GM12892 (cell line): ENCODE data around the gene PER2.

Experiments
- DNase-seq: peaks from one replicate; pipeline ENCODE4 v3.0.0; 2011; ENCODE audit not compliant: insufficient read length
- FAIRE-seq: peaks from 2 replicates; lab custom pipeline; 2011; peaks lifted over from hg19 to GRCh38; lab: Jason Lieb, UNC
- POLR2A ChIP-seq: IDR thresholded peaks from 2 replicates; pipeline ENCODE4 v1.6.1; 2011; ENCODE audit warnings: low read depth, low read length, control low read depth
- POLR2AphosphoS5 ChIP-seq: IDR thresholded peaks from 2 replicates; pipeline ENCODE4 v1.6.1; 2011; ENCODE audit warnings: low read depth, low read length, control low read depth
- TAF1 ChIP-seq: IDR thresholded peaks from 2 replicates; pipeline ENCODE4 v1.6.1; 2011; ENCODE audit warnings: low read depth, mild to moderate bottlenecking, control low read depth, low read length, borderline replicate concordance

PER2 gene

DNA sequence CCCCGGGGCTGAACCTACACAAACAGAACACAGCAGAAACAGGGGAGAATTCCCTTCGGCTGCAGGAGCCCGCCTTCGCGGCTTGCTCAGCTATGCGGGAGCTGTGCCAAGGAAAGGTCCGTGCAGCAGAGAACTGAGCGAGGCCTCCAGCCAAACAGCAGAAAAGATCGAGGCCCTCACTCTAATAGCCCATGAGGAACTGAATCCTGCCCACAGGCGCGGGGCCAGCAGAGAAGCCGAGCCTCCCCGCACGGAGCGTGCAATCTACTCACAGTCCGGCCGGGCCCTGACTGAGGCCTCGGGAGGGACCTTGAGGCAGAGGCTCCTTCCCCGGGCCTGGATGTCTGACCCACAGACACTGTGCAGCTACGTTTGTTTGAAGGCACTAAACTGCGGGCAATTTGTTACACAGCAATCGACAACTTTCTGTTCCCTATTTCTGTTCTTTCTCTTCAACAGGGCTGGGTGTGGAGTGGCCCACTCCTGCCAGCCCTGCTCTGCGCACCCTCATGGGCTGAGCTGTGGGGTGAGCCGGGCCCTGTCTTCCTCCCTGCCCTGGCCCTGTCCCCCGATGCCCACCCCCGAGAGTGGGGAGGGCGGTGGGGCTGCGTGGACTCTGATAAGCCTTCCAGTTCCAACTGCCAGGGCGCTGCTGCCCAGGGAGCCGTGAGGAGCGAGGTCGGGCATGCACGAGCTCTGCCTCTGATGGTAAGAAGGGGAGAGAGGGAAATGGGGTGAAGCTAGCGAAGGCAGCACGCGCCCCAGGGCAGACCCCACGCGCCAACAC is 62.3 kb downstream of the PER2 start:
- no peak for DNase-seq
- no peak for FAIRE-seq
- TF ChIP-seq POLR2AphosphoS5 (no peak), POLR2A (no peak), TAF1 (no peak)

DNA sequence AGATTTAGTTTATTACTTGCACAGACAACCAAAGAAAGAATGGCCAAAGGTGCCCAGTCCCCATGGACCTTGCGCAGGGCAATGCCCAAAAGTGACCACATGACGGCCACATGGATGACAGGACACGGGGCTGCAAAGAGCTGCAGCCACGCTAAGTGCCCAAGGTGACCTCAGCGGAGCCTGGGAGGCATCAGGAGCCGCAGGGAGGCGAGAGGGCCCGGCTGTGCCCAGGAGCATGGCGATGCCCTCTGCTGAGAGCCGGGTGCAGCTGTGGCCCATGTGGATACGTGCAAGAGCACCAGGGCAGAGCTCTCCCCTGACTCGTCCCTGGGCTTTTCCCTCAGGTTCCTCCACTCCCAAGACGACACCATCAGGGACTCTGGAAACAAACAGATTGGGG is 63.3 kb downstream of the PER2 start:
- DNase-seq (no peak), FAIRE-seq (no peak)
- TF ChIP-seq POLR2A (no peak), TAF1 (no peak), POLR2AphosphoS5 (no peak)

DNA sequence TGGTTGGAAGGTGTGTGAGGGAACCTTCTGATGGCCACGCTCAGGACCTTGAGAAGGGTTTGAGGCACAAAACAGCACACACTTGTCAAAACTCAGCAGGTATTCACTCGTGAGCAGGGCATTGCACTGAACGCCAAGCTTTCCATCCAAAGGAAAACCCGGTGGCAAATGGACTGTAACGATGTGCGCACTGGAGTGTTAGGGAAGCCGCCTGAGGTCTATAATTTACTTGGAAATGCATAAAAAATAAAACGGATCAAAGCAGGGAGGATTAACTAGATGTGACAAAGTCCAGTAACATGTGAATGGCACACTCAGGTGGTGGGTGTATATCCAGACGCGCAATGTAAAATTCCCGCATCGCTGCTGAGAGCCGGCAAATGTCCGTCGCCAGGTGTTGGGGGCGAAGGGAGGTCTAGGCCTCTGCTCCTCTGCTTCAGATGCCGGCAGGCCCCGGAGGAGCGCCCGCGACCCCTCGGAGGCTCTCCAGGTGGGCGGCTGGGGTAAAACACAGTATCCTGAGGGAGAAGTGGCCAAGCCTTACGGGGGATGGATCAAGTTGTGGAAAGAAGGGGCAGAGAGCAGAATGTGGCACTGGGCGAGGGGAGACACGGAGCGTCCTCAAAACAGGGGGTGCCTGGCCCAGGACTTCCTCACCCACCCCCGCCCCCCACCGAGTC is 63.9 kb downstream of the PER2 start:
- TF ChIP-seq POLR2A = no peak
- TF ChIP-seq TAF1 = no peak
- no peak for TF ChIP-seq POLR2AphosphoS5
- no peak for FAIRE-seq

DNA sequence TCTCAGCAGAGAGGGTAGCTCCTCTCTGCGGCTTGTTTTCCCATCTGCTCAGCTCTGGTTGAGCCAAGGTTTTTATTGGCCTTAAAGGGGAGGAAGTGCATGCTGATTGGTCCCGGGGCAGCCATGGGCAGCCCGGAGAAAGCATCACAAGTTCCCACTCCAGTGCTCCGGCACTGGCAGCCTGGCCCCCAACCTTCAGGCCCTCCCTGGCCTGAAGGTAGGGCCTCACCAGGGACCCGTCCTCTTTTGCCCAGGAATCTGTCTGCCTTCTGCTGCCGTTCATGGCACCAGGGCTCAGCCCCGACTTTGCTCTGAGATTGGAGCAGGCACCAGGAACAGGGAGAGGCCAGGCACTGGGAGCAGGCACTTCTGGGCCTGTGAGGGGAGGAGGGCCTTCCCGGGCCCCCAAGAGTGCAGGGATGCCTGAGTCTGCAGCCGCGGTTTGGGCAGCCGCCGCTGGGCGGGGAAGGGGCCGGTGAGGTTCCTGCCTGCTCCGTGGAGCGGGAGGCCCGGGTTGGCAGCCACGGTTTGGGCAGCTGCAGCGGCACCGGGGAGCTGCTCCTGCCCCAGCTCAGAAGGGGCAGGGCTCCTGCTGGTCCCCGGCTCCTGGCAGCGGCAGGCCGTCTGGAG is 67.4 kb downstream of the PER2 start:
- FAIRE-seq (no peak), DNase-seq (no peak)
- TF ChIP-seq POLR2AphosphoS5 (no peak), TAF1 (no peak), POLR2A (no peak)

More for the DNA sequence above, 63.9 kb downstream of the PER2 start:
- DNase-seq = no peak

DNA sequence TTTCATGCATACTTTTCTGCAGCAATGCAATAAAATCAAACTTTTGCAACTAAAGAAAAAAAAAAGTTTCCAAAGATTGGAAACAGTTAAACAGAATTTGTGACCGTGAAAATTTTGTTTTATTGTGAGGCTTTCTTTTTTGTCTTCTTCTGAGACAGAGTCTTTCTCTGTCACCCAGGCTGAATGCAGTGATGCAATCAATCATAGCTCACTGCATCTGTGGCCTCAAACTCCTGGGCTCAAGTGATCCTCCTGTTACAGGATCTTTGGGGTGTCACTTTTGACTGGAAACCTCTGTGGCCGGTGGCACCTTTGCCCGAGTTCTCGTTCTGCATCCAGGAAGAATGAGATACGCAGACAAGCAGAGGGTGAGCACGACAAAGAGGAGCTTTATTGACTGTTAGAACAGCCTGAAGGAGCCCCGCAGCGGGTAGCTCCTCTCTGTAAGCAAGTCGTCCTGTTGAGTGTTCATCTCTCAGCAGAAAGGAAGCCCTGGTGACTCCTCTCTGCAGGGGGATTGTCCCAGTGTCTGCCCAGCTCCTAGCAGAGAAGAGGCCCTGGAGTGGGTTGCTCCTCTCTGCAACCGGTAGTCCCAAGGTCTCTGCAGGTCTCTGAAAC is 68.0 kb downstream of the PER2 start:
- TF ChIP-seq POLR2A (no peak), POLR2AphosphoS5 (no peak), TAF1 (no peak)
- FAIRE-seq = no peak
- no peak for DNase-seq

DNA sequence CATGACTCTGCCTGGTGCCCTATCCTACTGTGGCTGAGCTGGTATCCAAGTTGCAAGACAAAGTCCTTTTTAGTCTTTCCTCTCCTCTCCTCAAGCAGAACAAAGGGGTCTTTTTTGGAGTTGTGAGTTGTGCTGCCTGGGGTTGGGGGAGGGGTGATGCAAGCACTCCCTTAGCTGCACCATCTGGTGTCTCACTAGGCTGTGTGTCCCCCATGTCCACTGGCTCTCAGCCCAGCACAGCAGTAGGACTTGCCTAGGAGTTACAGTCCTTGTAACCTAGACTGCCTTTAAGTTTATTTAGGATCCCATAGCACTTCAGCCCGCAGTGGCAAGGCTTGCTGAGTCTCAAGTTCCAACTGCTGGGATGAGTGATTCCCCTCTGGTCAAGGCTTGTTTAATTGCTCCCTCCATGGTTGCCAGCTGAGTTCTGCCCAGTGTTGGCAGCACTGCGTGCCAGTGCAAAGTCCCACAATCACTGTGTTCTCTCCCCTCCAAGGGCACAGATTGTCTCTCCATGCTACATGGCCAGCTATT is 71.7 kb downstream of the PER2 start:
- no peak for DNase-seq
- FAIRE-seq = no peak
- TF ChIP-seq POLR2A (no peak), POLR2AphosphoS5 (no peak), TAF1 (no peak)

DNA sequence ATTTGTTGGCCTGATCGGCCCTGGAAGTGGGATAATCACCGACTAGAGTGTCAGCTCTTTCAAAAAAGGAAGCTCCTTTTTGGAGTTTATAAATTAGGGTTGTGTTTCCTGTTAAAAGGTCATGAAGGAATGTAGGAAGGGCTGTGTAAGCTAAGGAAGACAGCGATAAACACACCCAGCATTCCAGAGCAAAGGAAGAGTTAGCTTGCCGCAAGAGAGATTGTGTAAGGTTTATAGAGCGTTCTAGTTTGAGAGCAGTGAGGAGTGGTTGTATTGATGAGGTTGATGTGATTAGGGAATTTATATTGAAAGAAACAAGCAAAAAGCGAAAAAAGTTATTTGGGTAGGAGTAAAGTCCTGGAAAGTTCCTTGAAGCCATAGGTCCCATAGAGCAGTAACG is 81.4 kb downstream of the PER2 start:
- FAIRE-seq (no peak), DNase-seq (no peak)
- TF ChIP-seq TAF1 = no peak
- TF ChIP-seq POLR2A = no peak
- no peak for TF ChIP-seq POLR2AphosphoS5

DNA sequence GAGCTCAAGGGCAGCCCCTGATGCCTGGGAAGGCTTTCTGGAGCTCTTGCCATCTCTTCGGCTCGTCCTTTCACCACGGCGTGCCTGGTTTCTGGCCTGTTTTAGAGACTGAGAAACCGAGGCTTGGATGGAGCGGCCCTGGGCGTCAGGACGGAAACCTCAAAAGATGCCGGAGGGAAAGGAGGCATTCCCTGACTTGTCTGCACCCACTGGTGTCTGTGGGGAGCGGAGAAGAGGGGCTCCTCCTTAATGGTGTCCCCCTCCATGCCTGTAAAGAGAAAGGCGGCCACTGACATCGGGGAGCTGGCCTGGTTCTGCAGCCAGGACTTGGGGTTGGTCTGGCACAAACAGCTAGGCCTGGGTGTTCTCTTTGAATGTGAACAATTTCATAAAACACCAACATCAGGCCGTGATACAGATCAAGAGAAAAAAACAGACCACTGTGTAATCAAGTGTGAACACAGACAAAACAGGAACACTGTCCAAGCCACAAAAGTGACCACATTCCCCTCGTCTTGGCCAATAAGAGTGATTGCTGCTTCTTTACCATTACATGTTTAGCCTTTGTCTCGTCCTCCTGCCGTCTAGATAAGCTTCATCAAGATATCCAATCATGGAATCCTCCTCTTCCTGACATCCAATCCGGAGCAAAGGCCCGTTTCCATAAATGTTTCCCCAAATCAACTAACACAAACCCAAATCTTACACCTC is 84.3 kb downstream of the PER2 start:
- TF ChIP-seq POLR2A = no peak
- TF ChIP-seq TAF1 = no peak
- no peak for TF ChIP-seq POLR2AphosphoS5
- FAIRE-seq (peak; percentile 27), DNase-seq (no peak)

DNA sequence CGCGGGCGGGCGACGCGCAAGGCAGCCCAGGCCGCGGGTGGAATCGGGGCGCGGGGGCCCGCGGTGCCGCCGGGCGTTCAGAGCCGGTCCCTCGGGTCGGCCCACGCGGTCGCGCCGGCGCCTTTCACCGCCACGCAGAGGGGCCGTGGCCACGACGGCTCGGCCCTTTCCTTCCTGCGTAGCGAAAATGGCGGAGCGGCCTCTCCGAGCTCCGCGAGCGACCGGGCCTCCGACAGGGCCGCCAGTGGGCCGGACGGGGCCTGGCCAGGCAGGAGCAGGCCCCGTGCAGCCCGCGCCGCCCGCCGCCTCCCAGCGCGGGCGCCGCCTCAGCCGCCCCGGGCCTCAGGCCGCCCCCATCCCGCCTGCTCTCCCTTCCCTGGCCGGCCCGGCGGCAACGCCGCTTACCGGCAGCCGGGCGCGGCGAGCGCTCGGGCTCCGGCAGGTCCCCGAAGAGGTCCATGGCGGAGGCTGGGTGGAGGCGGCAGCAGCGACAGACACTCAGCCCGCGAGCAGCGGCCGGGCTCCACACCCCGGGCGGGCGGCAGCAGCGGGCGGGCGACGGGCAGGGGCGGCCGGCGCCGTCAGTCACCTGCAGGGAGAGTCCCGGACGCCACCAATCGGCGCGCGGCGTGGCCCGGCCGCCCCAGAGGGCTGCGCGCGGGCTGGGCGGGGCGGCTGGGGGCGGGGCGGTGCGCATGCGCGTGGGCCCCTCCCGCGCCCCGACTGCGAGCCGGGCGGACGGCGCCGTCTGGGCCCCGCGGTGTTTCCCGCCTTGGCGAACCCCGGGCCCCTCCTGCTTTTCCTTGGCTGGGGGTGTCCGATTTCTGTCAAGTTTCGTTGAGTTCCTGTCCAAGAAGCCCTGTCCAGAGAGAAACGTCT is 85.1 kb downstream of the PER2 start, which contains the start of gene ILKAP:
TSS of gene ILKAP (minus strand) at position 602 of the 879 bp plus-strand sequence. CDS start at position 460, 142 bp downstream.
- FAIRE-seq (peak; percentile 92), DNase-seq (peak; percentile 99)
- TF ChIP-seq POLR2A (peak; percentile 86), TAF1 (peak; percentile 32; the same call in 1 of the 2 replicates), POLR2AphosphoS5 (peak; percentile 71)
